ENCODE results near the gene VSIG10.
"Not testable (repeated sequence)": the region's sequence is repeated elsewhere in the genome, so short reads cannot be mapped to it uniquely, and the experiment has no call there.

VSIG10 gene

GRCh38 chr12:118107694-118108093 lies 3.9 kb upstream of the VSIG10 start:
- DNase-seq (ENCODE audit: low read depth): no peak

GRCh38 chr12:118107011-118107410 lies 3.2 kb upstream of the VSIG10 start:
- DNase-seq (ENCODE audit: low read depth): peak; percentile 15

GRCh38 chr12:118103201-118103600 lies 610 bp downstream of the VSIG10 start:
- no peak for DNase-seq (ENCODE audit: low read depth)

GRCh38 chr12:118102609-118103008 lies 1.2 kb downstream of the VSIG10 start:
- no peak for DNase-seq (ENCODE audit: low read depth)

GRCh38 chr12:118102070-118102469 lies 1.7 kb downstream of the VSIG10 start:
- peak; percentile 2 for DNase-seq (ENCODE audit: low read depth)

GRCh38 chr12:118101051-118101450 lies 2.8 kb downstream of the VSIG10 start:
- DNase-seq (ENCODE audit: low read depth): no peak

- no peak for DNase-seq (ENCODE audit: low read depth)
These were observed 4.7 kb downstream of the VSIG10 start for GRCh38 chr12:118098911-118099671.

GRCh38 chr12:118098401-118098800 lies 5.4 kb downstream of the VSIG10 start:
- DNase-seq (ENCODE audit: low read depth): no peak

GRCh38 chr12:118094039-118094438 lies 9.8 kb downstream of the VSIG10 start:
- no peak for DNase-seq (ENCODE audit: low read depth)

GRCh38 chr12:118089782-118090181 lies 14.0 kb downstream of the VSIG10 start:
- DNase-seq (ENCODE audit: low read depth): no peak

- no peak for DNase-seq (ENCODE audit: low read depth)
These were observed 21.6 kb downstream of the VSIG10 start for GRCh38 chr12:118082161-118082560.

GRCh38 chr12:118081521-118081920 lies 22.3 kb downstream of the VSIG10 start:
- not testable (repeated sequence) for DNase-seq (ENCODE audit: low read depth)

- no peak for DNase-seq (ENCODE audit: low read depth)
These were observed 30.0 kb downstream of the VSIG10 start for GRCh38 chr12:118073768-118074167.

- DNase-seq (ENCODE audit: low read depth): peak; percentile 65
These were observed 33.2 kb downstream of the VSIG10 start for GRCh38 chr12:118070650-118071049.

- no peak for DNase-seq (ENCODE audit: low read depth)
These were observed 35.4 kb downstream of the VSIG10 start for GRCh38 chr12:118068445-118068844.

- DNase-seq (ENCODE audit: low read depth): no peak
These were observed 38.4 kb downstream of the VSIG10 start for GRCh38 chr12:118065380-118065779.

- no peak for DNase-seq (ENCODE audit: low read depth)
These were observed 39.2 kb downstream of the VSIG10 start for GRCh38 chr12:118064608-118065007.

- peak; percentile 49 for DNase-seq (ENCODE audit: low read depth)
These were observed 40.0 kb downstream of the VSIG10 start for GRCh38 chr12:118063576-118064391.

- DNase-seq (ENCODE audit: low read depth): peak; percentile 45
These were observed 41.7 kb downstream of the VSIG10 start for GRCh38 chr12:118061873-118062843.

- peak; percentile 48 for DNase-seq (ENCODE audit: low read depth)
These were observed 42.6 kb downstream of the VSIG10 start, which contains the start of gene WSB2 for GRCh38 chr12:118061011-118061872. Gene WSB2 (minus strand): TSS chr12:118061179. CDS start chr12:118061048, 131 bp downstream.
